ENCODE results near the gene QPCT.

QPCT gene

GRCh38 chr2:37358466-37358865 lies 14.0 kb downstream of the QPCT start:
- TF ChIP-seq ZFX (IDR thresholded peaks at IDR 0.05), result no peak
- H3K27ac ChIP-seq, result no peak overlapping the region

- TF ChIP-seq ZFX (IDR thresholded peaks at IDR 0.05) (no peak), CTCF (conservative IDR thresholded peaks at IDR 0.05) (no peak)
- H3K27ac ChIP-seq, result no peak overlapping the region
These were observed 16.9 kb downstream of the QPCT start for GRCh38 chr2:37361216-37361815.

GRCh38 chr2:37361994-37362698 lies 17.7 kb downstream of the QPCT start:
- H3K27ac ChIP-seq, result no peak overlapping the region
- TF ChIP-seq CTCF (conservative IDR thresholded peaks at IDR 0.05), result no peak
- no peak for TF ChIP-seq ZFX (IDR thresholded peaks at IDR 0.05)

GRCh38 chr2:37364351-37364750 lies 19.9 kb downstream of the QPCT start:
- H3K27ac ChIP-seq, result no peak overlapping the region
- TF ChIP-seq CTCF (conservative IDR thresholded peaks at IDR 0.05), result no peak

GRCh38 chr2:37365669-37366068 lies 21.2 kb downstream of the QPCT start:
- TF ChIP-seq ZFX (IDR thresholded peaks at IDR 0.05) (no peak), CTCF (conservative IDR thresholded peaks at IDR 0.05) (no peak)
- no peak overlapping the region for H3K27ac ChIP-seq

- TF ChIP-seq ZFX (IDR thresholded peaks at IDR 0.05) (no peak), CTCF (conservative IDR thresholded peaks at IDR 0.05) (no peak)
These were observed 22.3 kb downstream of the QPCT start for GRCh38 chr2:37366773-37367172.

GRCh38 chr2:37367310-37367709 lies 22.9 kb downstream of the QPCT start:
- H3K27ac ChIP-seq, result no peak overlapping the region
- TF ChIP-seq CTCF (conservative IDR thresholded peaks at IDR 0.05) (no peak), ZFX (IDR thresholded peaks at IDR 0.05) (no peak)

More at GRCh38 chr2:37366773-37367172, 22.3 kb downstream of the QPCT start:
- H3K27ac ChIP-seq, result no peak overlapping the region

GRCh38 chr2:37367984-37368383 lies 23.6 kb downstream of the QPCT start:
- H3K27ac ChIP-seq, result no peak overlapping the region
- TF ChIP-seq ZFX (IDR thresholded peaks at IDR 0.05) (no peak), CTCF (conservative IDR thresholded peaks at IDR 0.05) (no peak)

Data from C4-2B (cell line).